ENCODE data around the gene PLEKHN1.
"Not testable (repeated sequence)": the region's sequence is repeated elsewhere in the genome, so short reads cannot be mapped to it uniquely, and the experiment has no call there.

The PLEKHN1 gene

DNA sequence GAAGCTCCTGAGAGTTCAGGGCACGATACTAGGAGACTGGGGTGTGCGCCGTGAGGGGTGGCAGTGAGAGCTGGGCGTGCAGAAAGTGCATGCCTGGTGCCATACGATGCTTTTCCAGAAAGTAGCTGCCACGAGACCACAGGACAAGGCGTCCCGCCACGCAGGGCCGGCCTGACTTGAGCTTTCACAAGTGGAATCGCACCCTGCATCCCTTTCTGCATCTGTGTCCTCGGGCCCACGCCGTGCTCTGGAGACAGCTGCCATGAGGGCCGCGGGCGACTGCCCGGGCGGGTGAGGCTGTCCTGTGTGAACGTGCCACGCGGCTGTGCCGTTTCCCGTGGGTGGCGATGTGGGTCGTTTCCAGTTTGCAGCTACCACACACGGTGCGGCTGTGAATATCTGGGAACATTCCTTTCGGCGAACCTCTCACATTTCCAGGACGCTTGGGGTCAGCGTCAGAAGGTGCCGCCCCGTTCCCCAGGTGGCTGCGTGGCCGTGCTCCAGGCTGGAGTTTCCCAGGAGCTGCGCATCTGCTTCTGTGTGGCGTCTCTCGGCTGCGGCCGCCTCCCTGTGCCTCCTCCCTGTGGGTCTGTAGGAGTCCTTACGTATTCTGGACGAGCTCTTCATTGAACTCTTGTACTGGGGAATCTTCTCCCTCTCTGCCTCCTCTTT is 16.6 kb downstream of the PLEKHN1 start:
- Histone ChIP-seq H3K27me3 (ENCODE audit: insufficient read depth, low read length) (peaks cover 53% of the 10 kb centered on the region), H3K4me1 (ENCODE audit: insufficient read depth, low read length) (no peaks in the 10 kb centered on the region)

DNA sequence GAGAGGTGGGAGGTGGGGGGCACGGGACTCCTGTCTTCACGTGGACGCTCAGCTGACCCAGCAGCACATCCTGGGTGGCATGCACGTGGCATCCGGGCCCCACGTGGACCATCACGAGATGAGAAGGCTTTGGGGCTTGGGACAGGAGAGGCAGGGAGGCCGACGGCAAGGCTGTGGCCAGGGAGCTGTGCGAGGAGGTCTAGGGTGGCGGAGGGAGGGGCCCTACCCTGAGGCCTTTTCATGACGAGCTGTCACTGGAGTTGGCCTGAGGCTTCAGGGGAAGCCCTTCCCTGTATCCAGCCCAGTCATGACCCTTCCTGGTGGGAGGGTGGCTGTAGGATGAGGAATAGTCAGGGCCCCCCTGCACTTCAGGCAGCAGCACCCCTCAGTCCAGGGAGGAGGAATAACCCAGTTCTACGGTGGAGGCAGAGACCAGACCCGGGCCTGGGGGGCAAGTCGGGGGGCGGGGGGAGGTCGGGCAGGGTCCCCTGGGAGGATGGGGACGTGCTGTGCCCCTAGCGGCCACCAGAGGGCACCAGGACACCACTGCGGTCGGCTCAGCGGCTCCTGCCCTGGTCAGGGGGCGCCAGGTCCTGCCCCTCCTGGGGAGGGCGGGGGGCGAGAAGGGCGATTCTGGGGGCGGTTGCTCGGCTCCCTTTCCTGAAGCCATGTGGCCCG is 17.7 kb downstream of the PLEKHN1 start:
- Histone ChIP-seq H3K9ac (ENCODE audit: low read depth, low read length) (no peak overlapping the region), H3K27me3 (ENCODE audit: insufficient read depth, low read length) (peaks cover 63% of the 10 kb centered on the region), H3K36me3 (ENCODE audit: insufficient read depth, low read depth, low read length) (no peaks in the 10 kb centered on the region), H3K9me3 (ENCODE audit: insufficient read depth, low read depth, low read length) (no peaks in the 10 kb centered on the region), H3K4me1 (ENCODE audit: insufficient read depth, low read length) (no peaks in the 10 kb centered on the region), H3K27ac (ENCODE audit: low read length) (no peak overlapping the region), H3K4me3 (ENCODE audit: low read length) (no peak overlapping the region)

More for the DNA sequence above, 16.6 kb downstream of the PLEKHN1 start:
- no peaks in the 10 kb centered on the region for H3K36me3 ChIP-seq (ENCODE audit: insufficient read depth, low read depth, low read length)
- no peak overlapping the region for H3K9ac ChIP-seq (ENCODE audit: low read depth, low read length)
- no peak overlapping the region for H3K4me3 ChIP-seq (ENCODE audit: low read length)
- no peak overlapping the region for H3K27ac ChIP-seq (ENCODE audit: low read length)
- no peaks in the 10 kb centered on the region for H3K9me3 ChIP-seq (ENCODE audit: insufficient read depth, low read depth, low read length)

DNA sequence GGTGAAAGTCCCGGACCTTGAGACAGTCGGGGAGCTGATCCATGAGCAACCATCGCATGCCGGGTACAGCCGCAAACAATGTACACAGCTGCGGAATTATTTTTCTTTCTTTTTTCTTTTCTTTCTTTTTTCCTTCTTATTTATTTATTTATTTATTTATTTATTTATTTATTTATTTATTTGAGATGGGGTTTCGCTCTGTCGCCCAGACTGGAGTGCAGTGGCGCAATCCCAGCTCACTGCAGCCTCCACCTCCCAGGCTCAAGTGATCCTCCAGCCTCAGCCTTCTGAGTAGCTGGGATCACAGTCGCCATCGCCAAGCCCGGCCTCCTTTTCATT is 18.2 kb downstream of the PLEKHN1 start:
- Histone ChIP-seq H3K36me3 (ENCODE audit: insufficient read depth, low read depth, low read length) (no peaks in the 10 kb centered on the region), H3K9me3 (ENCODE audit: insufficient read depth, low read depth, low read length) (no peaks in the 10 kb centered on the region), H3K27me3 (ENCODE audit: insufficient read depth, low read length) (peaks cover 68% of the 10 kb centered on the region), H3K4me1 (ENCODE audit: insufficient read depth, low read length) (no peaks in the 10 kb centered on the region), H3K27ac (ENCODE audit: low read length) (no peak overlapping the region), H3K4me3 (ENCODE audit: low read length) (no peak overlapping the region), H3K9ac (ENCODE audit: low read depth, low read length) (no peak overlapping the region)

DNA sequence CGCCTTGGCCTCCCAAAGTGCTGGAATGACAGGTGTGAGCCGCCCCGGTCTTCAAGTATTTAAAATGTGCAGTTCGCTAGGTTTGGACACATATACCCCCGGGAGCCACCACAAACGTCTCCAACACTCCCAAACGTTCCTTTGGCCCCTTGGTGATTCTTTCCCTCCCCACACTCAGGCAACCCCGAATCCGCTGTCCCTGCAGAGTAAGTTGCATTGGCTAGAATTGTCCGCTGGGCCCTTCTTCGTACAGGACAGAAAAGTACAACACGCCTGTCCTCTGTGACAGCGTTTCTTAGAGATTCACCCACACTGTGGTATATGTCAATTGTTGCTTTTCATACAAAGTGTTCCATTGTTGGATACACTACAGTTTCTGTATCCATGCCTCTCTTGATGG is 18.8 kb downstream of the PLEKHN1 start:
- Histone ChIP-seq H3K4me3 (ENCODE audit: low read length) (no peak overlapping the region), H3K9me3 (ENCODE audit: insufficient read depth, low read depth, low read length) (no peaks in the 10 kb centered on the region), H3K27ac (ENCODE audit: low read length) (no peak overlapping the region), H3K4me1 (ENCODE audit: insufficient read depth, low read length) (no peaks in the 10 kb centered on the region), H3K36me3 (ENCODE audit: insufficient read depth, low read depth, low read length) (no peaks in the 10 kb centered on the region), H3K9ac (ENCODE audit: low read depth, low read length) (no peak overlapping the region), H3K27me3 (ENCODE audit: insufficient read depth, low read length) (peaks cover 68% of the 10 kb centered on the region)

DNA sequence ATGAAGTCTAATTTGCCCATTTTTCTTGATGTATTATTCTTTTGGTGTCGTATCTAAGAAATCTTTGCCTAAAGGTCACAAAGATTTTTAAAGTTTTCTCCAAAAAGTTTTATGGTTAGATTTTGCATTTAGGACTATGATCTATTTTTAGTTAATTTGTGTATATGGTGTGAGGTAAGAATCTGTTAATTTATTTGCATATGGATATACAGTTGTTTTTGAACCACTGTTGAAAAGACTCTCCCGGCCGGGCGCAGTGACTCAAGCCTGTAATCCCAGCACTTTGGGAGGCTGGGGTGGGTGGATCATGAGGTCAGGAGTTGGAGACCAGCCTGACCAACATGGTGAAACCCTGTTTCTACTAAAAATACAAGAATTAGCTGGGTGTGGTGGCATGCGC is 21.8 kb downstream of the PLEKHN1 start:
- H3K9ac ChIP-seq (ENCODE audit: low read depth, low read length); H3K27ac ChIP-seq (ENCODE audit: low read length); H3K36me3 ChIP-seq (ENCODE audit: insufficient read depth, low read depth, low read length); H3K4me3 ChIP-seq (ENCODE audit: low read length); H3K4me1 ChIP-seq (ENCODE audit: insufficient read depth, low read length); H3K9me3 ChIP-seq (ENCODE audit: insufficient read depth, low read depth, low read length): not testable (repeated sequence)
- H3K27me3 ChIP-seq (ENCODE audit: insufficient read depth, low read length), result peaks cover 75% of the 10 kb centered on the region

DNA sequence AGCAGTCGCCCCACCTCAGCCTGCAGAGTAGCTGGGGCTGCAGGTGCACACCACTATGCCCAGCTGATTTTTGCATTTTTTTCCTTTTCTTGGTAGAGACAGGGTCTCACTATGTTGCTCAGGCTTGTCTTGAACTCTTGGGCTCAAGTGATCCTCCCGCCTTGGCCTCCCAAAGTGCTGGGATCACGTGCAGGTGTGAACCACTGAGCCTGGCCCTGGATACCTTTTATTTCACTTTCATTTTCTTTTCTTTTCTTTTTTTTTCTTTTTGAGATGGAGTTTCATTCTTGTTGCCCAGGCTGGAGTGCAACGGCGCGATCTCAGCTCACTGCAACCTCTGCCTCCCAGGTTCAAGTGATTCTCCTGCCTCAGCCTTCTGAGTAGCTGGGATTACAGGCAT is 25.0 kb downstream of the PLEKHN1 start:
- peaks cover 81% of the 10 kb centered on the region for H3K27me3 ChIP-seq (ENCODE audit: insufficient read depth, low read length)

DNA sequence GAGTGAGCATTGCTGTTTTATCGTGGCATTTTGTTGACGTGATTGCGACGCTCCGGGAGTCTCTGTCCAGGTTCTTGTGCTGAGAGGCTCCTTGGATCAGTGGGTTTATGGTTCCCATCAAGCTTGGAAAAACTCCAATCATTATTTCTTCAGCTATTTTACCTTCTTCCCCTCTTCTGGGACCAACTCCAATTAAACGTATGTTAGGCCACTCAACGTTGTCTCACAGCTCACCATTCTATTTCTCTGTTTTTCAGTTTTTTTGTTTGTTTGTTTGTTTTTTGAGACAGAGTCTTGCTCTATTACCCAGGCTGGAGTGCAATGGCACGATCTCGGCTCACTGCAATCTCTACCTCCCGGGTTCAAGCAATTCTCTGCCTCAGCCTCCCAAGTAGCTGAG is 25.6 kb downstream of the PLEKHN1 start:
- H3K9ac ChIP-seq (ENCODE audit: low read depth, low read length), result no peak overlapping the region

More for the DNA sequence above, 25.0 kb downstream of the PLEKHN1 start:
- H3K9ac ChIP-seq (ENCODE audit: low read depth, low read length); H3K9me3 ChIP-seq (ENCODE audit: insufficient read depth, low read depth, low read length); H3K4me1 ChIP-seq (ENCODE audit: insufficient read depth, low read length); H3K4me3 ChIP-seq (ENCODE audit: low read length); H3K27ac ChIP-seq (ENCODE audit: low read length); H3K36me3 ChIP-seq (ENCODE audit: insufficient read depth, low read depth, low read length): not testable (repeated sequence)

DNA sequence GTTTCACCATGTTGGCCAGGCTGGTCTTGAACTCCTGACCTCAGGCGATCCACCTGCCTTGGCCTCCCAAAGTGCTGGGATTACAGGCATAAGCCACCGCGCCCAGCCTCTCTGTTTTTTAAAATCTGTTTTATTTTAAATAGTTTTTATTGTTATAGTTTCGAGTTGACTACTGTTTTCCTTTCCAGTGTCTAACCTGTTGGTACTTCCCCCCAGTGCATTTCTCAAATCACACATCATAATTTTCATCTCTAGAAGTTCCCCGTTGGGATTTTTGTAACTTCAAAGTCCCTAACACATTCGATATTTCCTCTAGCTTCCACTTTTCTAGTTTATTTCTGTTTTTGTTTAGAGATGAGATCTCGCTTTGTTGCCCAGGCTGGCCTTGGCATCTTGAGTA is 26.1 kb downstream of the PLEKHN1 start:
- no peak overlapping the region for H3K27ac ChIP-seq (ENCODE audit: low read length)
- no peak overlapping the region for H3K4me3 ChIP-seq (ENCODE audit: low read length)
- no peaks in the 10 kb centered on the region for H3K9me3 ChIP-seq (ENCODE audit: insufficient read depth, low read depth, low read length)
- H3K4me1 ChIP-seq (ENCODE audit: insufficient read depth, low read length), result no peaks in the 10 kb centered on the region
- no peaks in the 10 kb centered on the region for H3K36me3 ChIP-seq (ENCODE audit: insufficient read depth, low read depth, low read length)
- no peak overlapping the region for H3K9ac ChIP-seq (ENCODE audit: low read depth, low read length)
- peaks cover 86% of the 10 kb centered on the region for H3K27me3 ChIP-seq (ENCODE audit: insufficient read depth, low read length)

More for the DNA sequence above, 25.6 kb downstream of the PLEKHN1 start:
- Histone ChIP-seq H3K27ac (ENCODE audit: low read length) (no peak overlapping the region), H3K36me3 (ENCODE audit: insufficient read depth, low read depth, low read length) (no peaks in the 10 kb centered on the region), H3K27me3 (ENCODE audit: insufficient read depth, low read length) (peaks cover 82% of the 10 kb centered on the region), H3K9me3 (ENCODE audit: insufficient read depth, low read depth, low read length) (no peaks in the 10 kb centered on the region), H3K4me1 (ENCODE audit: insufficient read depth, low read length) (no peaks in the 10 kb centered on the region), H3K4me3 (ENCODE audit: low read length) (no peak overlapping the region)

DNA sequence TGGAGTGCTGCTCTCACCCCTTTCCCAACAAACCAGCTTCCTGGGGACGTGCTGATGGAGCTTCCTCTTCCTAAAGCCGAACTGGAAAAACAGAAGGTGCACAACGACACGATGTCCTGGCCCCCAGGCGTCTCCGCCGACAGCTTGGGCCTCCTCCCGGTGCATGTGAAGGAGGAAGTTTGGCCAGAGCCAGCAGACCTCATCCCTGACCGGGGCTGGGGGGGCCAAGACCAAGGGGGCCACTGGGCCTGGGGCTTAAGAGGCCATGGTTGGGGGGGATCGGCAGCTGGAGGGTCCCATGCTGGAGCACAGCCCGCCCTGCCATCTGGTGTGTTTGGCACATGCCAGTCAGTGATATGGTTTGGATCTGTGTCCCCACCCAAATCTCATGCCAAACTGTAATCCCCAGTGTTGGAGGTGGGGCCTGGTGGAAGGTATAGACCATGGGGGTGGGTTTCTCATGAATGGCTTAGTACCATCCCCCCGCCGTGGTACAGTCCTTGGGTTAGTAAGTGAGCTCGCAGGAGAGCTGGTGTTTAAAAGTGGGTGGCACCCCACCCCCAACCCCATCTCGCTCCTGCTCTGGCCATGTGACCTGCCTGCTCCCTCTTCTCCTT is 27.2 kb downstream of the PLEKHN1 start:
- Histone ChIP-seq H3K27me3 (ENCODE audit: insufficient read depth, low read length) (peaks cover 91% of the 10 kb centered on the region), H3K36me3 (ENCODE audit: insufficient read depth, low read depth, low read length) (no peaks in the 10 kb centered on the region), H3K4me1 (ENCODE audit: insufficient read depth, low read length) (no peaks in the 10 kb centered on the region)

DNA sequence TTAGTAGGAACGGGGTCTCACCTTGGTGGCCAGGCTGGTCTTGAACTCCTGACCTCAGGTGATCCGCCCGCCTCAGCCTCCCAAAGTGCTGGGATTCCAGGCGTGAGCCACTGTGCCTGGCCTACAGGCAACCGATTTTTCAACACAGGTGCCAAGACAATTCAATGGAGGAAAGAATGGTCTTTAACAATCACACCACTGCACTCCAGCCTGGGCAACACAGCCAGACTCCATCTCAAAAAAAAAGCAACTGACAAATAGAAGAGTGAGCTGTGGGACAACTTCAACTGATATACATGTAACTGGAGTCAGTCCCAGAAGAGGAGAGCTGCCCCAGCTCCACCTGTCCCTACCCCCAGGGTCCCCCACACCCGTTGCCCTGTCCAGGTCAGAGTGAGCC is 28.3 kb downstream of the PLEKHN1 start:
- not testable (repeated sequence) for H3K4me1 ChIP-seq (ENCODE audit: insufficient read depth, low read length); H3K9me3 ChIP-seq (ENCODE audit: insufficient read depth, low read depth, low read length); H3K27ac ChIP-seq (ENCODE audit: low read length); H3K4me3 ChIP-seq (ENCODE audit: low read length); H3K9ac ChIP-seq (ENCODE audit: low read depth, low read length); H3K36me3 ChIP-seq (ENCODE audit: insufficient read depth, low read depth, low read length)
- peaks cover 91% of the 10 kb centered on the region for H3K27me3 ChIP-seq (ENCODE audit: insufficient read depth, low read length)

More for the DNA sequence above, 27.2 kb downstream of the PLEKHN1 start:
- Histone ChIP-seq H3K27ac (ENCODE audit: low read length) (no peak overlapping the region), H3K4me3 (ENCODE audit: low read length) (no peak overlapping the region), H3K9ac (ENCODE audit: low read depth, low read length) (no peak overlapping the region), H3K9me3 (ENCODE audit: insufficient read depth, low read depth, low read length) (no peaks in the 10 kb centered on the region)

DNA sequence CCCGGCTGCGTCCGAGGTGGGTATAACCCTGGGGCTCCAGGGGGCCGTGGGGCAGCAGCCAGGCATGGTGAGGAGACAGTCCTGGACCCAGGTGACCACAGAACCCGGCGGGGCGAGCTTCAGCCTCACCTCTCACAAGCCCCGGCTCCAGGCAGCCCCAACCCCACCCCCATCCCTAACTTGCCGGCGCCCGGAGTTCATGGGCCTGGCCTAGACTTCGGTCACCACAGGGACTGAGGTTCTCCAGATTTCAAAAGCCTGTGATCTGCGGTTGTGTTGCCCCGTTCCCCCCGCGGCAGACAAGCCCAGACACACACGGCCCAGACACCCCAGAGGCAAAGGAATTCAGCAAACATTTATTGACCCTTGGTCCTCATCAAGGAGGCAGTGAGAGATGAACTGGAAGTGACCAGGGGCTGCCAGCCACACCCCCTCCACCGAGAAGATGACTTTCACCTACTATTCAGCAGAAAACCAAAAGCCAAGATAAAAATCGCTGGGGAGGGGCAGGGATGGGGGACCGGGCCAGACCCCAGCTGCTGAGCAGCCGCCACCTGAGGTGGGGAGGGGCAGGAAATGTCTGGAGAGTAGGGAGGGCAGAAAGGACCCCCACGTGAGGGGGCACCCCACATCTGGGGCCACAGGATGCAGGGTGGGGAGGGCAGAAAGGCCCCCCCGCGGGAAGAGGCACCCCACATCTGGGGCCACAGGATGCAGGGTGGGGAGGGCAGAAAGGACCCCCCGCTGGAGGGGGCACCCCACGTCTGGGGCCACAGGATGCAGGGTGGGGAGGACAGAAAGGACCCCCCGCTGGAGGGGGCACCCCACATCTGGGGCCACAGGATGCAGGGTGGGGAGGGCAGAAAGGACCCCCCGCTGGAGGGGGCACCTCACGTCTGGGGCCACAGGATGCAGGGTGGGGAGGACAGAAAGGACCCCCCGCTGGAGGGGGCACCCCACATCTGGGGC is 29.7 kb downstream of the PLEKHN1 start:
- no peaks in the 10 kb centered on the region for H3K9me3 ChIP-seq (ENCODE audit: insufficient read depth, low read depth, low read length)
- H3K4me1 ChIP-seq (ENCODE audit: insufficient read depth, low read length), result no peaks in the 10 kb centered on the region
- H3K36me3 ChIP-seq (ENCODE audit: insufficient read depth, low read depth, low read length), result no peaks in the 10 kb centered on the region
- no peak overlapping the region for H3K9ac ChIP-seq (ENCODE audit: low read depth, low read length)
- H3K4me3 ChIP-seq (ENCODE audit: low read length), result no peak overlapping the region
- peaks cover 94% of the 10 kb centered on the region for H3K27me3 ChIP-seq (ENCODE audit: insufficient read depth, low read length)
- no peak overlapping the region for H3K27ac ChIP-seq (ENCODE audit: low read length)
